Duodenal mucosa (tissue), 2 donors: Measurements from ENCODE around the gene SPRR1B.

Experiments used
- H3K27ac ChIP-seq: one replicate; pipeline ENCODE4 v1.7.0; 2013; ENCODE audit warnings: low read depth, low read length
- H3K27me3 ChIP-seq, 2 donors: one replicate each; pipeline ENCODE4 v1.7.0; 2013; ENCODE audit warnings: low read length in 2 of 2, control low read depth in 1 of 2; ENCODE audit not compliant: insufficient read depth in 2 of 2, control insufficient read depth in 1 of 2
- H3K36me3 ChIP-seq, 2 donors: one replicate each; pipeline ENCODE4 v1.7.0; 2013; ENCODE audit warnings: low read length in 2 of 2, control low read depth in 1 of 2; ENCODE audit not compliant: insufficient read depth in 2 of 2, control insufficient read depth in 1 of 2
- H3K4me1 ChIP-seq, 2 donors: one replicate each; pipeline ENCODE4 v1.7.0; 2013; ENCODE audit warnings: low read length in 2 of 2, control low read depth in 1 of 2; ENCODE audit not compliant: insufficient read depth in 2 of 2, control insufficient read depth in 1 of 2
- H3K4me3 ChIP-seq, 2 donors: one replicate each; pipeline ENCODE4 v1.7.0; 2013; ENCODE audit warnings: low read length in 2 of 2, low read depth in 1 of 2
- H3K9ac ChIP-seq, 2 donors: one replicate each; pipeline ENCODE4 v1.7.0; 2013; ENCODE audit warnings: low read length in 2 of 2, low read depth in 1 of 2
- H3K9me3 ChIP-seq, 2 donors: one replicate each; pipeline ENCODE4 v1.7.0; 2013; ENCODE audit warnings: low read length in 2 of 2, control low read depth in 1 of 2; ENCODE audit not compliant: control insufficient read depth in 1 of 2

The SPRR1B gene

DNA sequence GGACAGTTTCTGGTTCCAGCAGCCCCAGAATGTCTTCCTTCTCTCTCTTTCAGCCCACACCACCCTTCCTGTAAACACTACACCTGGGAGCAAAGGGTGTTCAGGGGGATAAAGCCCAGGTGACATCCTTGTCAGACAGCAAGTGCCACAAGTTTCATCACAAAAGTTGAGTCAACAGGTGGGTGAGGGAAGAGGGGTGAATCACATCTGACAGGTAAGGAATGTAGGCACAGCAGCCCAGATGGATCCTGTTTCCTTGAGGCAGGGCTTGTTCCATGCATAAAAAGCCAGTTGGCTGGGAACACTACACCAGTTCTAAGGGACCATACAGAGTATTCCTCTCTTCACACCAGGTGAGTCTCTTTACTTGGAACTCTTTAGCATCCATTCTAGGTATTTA lies at the start of gene SPRR1B:
TSS of gene SPRR1B (plus strand) at position 309 of the 400 bp plus-strand sequence. CDS start 1,143 bp downstream, outside the sequence.
- Histone ChIP-seq H3K9me3 (no peaks in the 10 kb centered on the region), H3K4me1 (no peaks in the 10 kb centered on the region), H3K27ac (no peak within 1 kb of the TSS), H3K36me3 (no peaks in the 10 kb centered on the region), H3K9ac (no peak within 1 kb of the TSS), H3K4me3 (no peak within 1 kb of the TSS), H3K27me3 (no peaks in the 10 kb centered on the region)

DNA sequence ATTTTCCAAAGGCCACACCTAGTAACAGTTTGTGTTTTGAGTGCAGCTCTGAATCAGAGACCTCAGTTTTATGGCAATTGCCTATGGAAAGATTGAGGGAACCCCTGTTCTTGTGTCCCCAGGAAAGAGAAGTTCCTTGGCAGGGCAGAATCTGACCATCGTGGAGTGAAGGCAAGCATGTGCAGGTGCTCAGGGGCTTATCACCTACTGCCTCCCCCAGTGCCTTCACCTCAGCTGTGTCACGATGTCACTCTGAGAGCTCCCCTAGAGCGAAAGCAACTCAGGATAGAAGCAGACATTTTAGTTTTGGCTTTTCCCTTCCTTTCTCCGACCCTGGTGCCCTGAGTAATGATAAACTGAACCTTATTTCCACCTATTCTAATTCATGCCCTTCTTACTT lies 48.9 kb upstream of the SPRR1B start:
- H3K27ac ChIP-seq: no peak overlapping the region
- H3K9ac ChIP-seq: no peak overlapping the region
- no peaks in the 10 kb centered on the region for H3K36me3 ChIP-seq
- H3K9me3 ChIP-seq: no peaks in the 10 kb centered on the region
- H3K4me3 ChIP-seq: no peak overlapping the region
- H3K4me1 ChIP-seq: no peaks in the 10 kb centered on the region
- no peaks in the 10 kb centered on the region for H3K27me3 ChIP-seq

DNA sequence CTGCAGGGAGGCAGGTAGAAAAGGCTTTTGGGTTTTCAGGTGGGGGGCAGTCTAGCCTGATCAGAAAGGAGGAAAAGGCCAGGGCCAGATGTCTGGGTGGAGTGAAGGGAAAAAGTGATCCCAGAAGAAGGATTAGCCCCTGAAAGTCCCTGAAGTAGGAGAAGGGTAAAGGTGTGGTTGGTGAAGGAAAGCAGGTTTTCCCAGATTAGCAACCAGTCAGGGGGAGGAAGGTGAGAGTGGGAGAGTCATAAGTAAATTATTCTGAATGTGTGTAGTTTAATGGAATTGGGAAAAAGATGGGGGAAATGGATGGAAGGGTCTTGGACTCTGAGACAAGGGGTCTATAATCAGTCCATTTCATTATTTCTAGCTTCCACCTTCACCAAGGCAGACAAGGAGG lies 47.8 kb upstream of the SPRR1B start:
- H3K4me1 ChIP-seq: no peaks in the 10 kb centered on the region
- no peaks in the 10 kb centered on the region for H3K36me3 ChIP-seq
- no peak overlapping the region for H3K27ac ChIP-seq
- H3K9ac ChIP-seq: no peak overlapping the region
- no peaks in the 10 kb centered on the region for H3K27me3 ChIP-seq
- no peak overlapping the region for H3K4me3 ChIP-seq
- no peaks in the 10 kb centered on the region for H3K9me3 ChIP-seq

DNA sequence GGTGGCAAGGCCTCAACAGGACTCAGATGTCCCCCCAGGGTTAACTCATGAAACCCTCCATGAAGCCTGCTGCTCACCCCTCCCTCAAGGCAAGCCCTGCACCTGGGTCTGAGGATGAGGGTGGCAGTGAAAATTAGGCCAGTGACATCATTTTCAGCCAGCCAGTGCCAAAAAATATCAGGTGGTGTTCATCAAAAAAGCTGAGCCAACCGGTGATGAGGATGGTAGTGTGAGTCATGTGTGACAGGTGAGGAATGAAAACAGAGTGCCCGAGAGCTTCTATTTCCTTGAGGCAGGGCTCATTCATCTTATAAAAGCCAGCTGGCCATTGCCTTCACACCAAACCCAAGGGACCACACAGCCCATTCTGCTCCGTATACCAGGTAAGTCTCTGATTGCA lies 47.3 kb upstream of the SPRR1B start, which contains the start of gene SPRR1A:
TSS of gene SPRR1A (plus strand) at position 339 of the 400 bp plus-strand sequence. CDS start 1,150 bp downstream, outside the sequence.
- Histone ChIP-seq H3K4me3 (no peak within 1 kb of the TSS), H3K36me3 (no peaks in the 10 kb centered on the region), H3K4me1 (no peaks in the 10 kb centered on the region), H3K27ac (no peak within 1 kb of the TSS), H3K9ac (no peak within 1 kb of the TSS), H3K27me3 (no peaks in the 10 kb centered on the region), H3K9me3 (no peaks in the 10 kb centered on the region)

GRCh38 chr1:152986578-152986977 lies 44.4 kb upstream of the SPRR1B start:
- no peak overlapping the region for H3K4me3 ChIP-seq
- H3K36me3 ChIP-seq: no peaks in the 10 kb centered on the region
- no peak overlapping the region for H3K27ac ChIP-seq
- H3K9ac ChIP-seq: no peak overlapping the region
- H3K9me3 ChIP-seq: no peaks in the 10 kb centered on the region
- no peaks in the 10 kb centered on the region for H3K27me3 ChIP-seq
- no peaks in the 10 kb centered on the region for H3K4me1 ChIP-seq

DNA sequence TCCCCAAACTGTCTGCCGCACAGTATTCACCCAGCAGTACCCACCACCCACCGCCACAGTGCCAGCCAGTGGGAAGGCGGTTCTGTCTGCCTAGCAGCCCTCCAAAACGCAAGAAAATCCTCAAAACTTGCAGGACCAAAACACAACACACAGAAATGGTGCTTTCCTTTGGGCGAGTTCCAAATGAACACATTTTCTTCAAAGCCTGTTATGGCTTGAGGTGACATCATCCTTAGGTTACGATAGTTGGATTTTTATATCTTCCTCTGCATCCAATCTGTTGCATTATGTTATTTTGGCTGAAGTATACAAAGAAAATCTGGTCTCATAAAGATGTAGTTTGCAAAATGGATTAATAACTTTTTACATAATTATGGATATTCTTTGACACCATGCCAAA lies 37.8 kb upstream of the SPRR1B start:
- no peak overlapping the region for H3K27ac ChIP-seq
- no peaks in the 10 kb centered on the region for H3K36me3 ChIP-seq
- no peaks in the 10 kb centered on the region for H3K9me3 ChIP-seq
- no peaks in the 10 kb centered on the region for H3K27me3 ChIP-seq
- no peak overlapping the region for H3K9ac ChIP-seq
- H3K4me1 ChIP-seq: no peaks in the 10 kb centered on the region
- H3K4me3 ChIP-seq: no peak overlapping the region

- H3K4me1 ChIP-seq: no peaks in the 10 kb centered on the region
- H3K36me3 ChIP-seq: no peaks in the 10 kb centered on the region
- H3K27ac ChIP-seq: no peak overlapping the region
- no peak overlapping the region for H3K4me3 ChIP-seq
- no peaks in the 10 kb centered on the region for H3K9me3 ChIP-seq
- H3K9ac ChIP-seq: no peak overlapping the region
- H3K27me3 ChIP-seq: no peaks in the 10 kb centered on the region
Observed at GRCh38 chr1:152995842-152996241, 35.2 kb upstream of the SPRR1B start.

DNA sequence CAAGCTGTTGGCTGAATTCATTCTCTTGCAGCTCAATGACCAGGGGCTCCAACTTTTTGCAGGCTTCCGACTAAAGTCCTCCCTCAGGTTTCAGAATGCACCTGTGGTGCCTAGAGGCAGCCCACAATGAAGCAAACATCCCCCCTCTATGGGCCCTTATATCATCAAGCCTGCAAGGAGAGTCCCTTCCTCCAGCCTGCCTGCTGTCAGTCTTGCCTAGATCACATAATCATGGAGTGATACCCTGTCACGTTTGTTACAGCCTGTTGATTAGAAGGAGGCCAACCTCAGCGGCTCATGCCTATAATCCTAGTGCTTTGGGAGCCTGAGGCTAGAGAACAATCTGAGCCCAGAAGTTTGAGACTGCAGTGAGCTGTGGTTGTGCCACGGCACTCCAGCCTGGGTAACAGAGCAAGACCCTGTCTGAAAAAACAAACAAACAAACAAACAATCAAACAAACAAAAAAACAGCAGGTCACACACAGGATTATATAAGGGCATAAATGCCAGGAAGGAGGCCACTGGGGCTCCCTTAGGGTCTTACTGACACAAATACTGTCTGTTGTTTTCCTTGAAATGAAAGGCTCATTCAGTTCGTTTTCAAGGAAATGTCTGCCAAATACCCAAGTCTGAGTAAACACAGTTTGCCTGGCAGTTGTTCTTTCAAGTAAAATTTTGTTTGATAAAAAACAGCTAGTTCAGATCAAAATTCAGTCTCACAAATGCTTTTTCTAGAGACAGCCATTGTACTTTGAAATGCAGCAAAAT lies 34.2 kb upstream of the SPRR1B start:
- Histone ChIP-seq H3K4me3 (no peak overlapping the region), H3K27ac (no peak overlapping the region), H3K9me3 (no peaks in the 10 kb centered on the region), H3K9ac (no peak overlapping the region), H3K36me3 (no peaks in the 10 kb centered on the region), H3K27me3 (no peaks in the 10 kb centered on the region), H3K4me1 (no peaks in the 10 kb centered on the region)

DNA sequence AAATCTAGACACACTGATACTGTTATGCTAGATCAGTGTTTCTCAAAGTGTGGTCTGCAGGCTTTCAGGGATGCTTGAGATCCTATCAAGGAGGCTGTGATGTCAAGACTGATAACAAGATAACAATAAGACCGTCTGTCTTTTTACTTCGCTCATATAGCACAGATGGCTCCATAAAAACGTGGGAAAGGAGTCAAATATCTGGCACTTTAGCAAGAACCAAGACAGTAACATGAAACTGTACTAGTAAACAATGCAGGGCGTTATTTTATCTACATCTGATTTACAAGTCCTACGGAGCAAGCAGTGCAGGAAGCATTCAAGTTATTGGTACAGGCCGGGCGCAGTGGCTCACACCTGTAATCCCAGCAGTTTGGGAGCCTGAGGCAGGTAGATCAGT lies 33.1 kb upstream of the SPRR1B start:
- H3K27ac ChIP-seq: no peak overlapping the region
- H3K36me3 ChIP-seq: no peaks in the 10 kb centered on the region
- no peak overlapping the region for H3K9ac ChIP-seq
- no peaks in the 10 kb centered on the region for H3K27me3 ChIP-seq
- no peaks in the 10 kb centered on the region for H3K9me3 ChIP-seq
- H3K4me1 ChIP-seq: no peaks in the 10 kb centered on the region
- no peak overlapping the region for H3K4me3 ChIP-seq

- H3K27ac ChIP-seq: no peak overlapping the region
- H3K9me3 ChIP-seq: no peaks in the 10 kb centered on the region
- no peaks in the 10 kb centered on the region for H3K36me3 ChIP-seq
- H3K4me1 ChIP-seq: no peaks in the 10 kb centered on the region
- H3K4me3 ChIP-seq: no peak overlapping the region
- no peak overlapping the region for H3K9ac ChIP-seq
- H3K27me3 ChIP-seq: no peaks in the 10 kb centered on the region
Observed at GRCh38 chr1:152998476-152998875, 32.5 kb upstream of the SPRR1B start.
